Forelimb muscle (tissue), 1 donor: ENCODE data around the gene ADH7. TPM values are rescaled to one million over a fixed set of nuclear protein-coding genes. Genes with fewer than 3 reads are reported as not detected.
"Not testable (repeated sequence)": the region's sequence is repeated elsewhere in the genome, so short reads cannot be mapped to it uniquely, and the experiment has no call there.

ENCODE experiments used
- DNase-seq: peaks from one replicate; pipeline ENCODE4 v3.0.0-alpha.2; 2013; ENCODE audit warnings: low read depth
- polyA plus RNA-seq: library from polyadenylated mRNA; unstranded; fragments of 120-200 nt; gene quantifications from one replicate; pipeline ENCODE4 v1.2.1, GENCODE V29; 2013; ENCODE audit not compliant: insufficient read length

ADH7 gene
- polyA plus RNA-seq, 1 donor = not detected

- not testable (repeated sequence) for DNase-seq
Observed at GRCh38 chr4:99415762-99416161, 19.4 kb downstream of the ADH7 start.

- DNase-seq = not testable (repeated sequence)
Observed at GRCh38 chr4:99414902-99415301, 20.2 kb downstream of the ADH7 start.

GRCh38 chr4:99414401-99414800, 20.7 kb downstream of the ADH7 start:
- DNase-seq = no peak

- DNase-seq = no peak
Observed at GRCh38 chr4:99413140-99413539, 22.0 kb downstream of the ADH7 start.

- no peak for DNase-seq
Observed at GRCh38 chr4:99411041-99411440, 24.1 kb downstream of the ADH7 start.

GRCh38 chr4:99410075-99410474, 25.1 kb downstream of the ADH7 start:
- DNase-seq = no peak

- no peak for DNase-seq
Observed at GRCh38 chr4:99408346-99408745, 26.8 kb downstream of the ADH7 start.

GRCh38 chr4:99405433-99406115, 29.6 kb downstream of the ADH7 start:
- DNase-seq = peak; percentile 81

GRCh38 chr4:99404595-99405287, 30.4 kb downstream of the ADH7 start:
- no peak for DNase-seq

GRCh38 chr4:99403380-99404184, 31.6 kb downstream of the ADH7 start:
- DNase-seq = no peak

- no peak for DNase-seq
Observed at GRCh38 chr4:99402765-99403164, 32.4 kb downstream of the ADH7 start.

GRCh38 chr4:99400831-99401230, 34.3 kb downstream of the ADH7 start:
- no peak for DNase-seq

- DNase-seq = no peak
Observed at GRCh38 chr4:99399017-99399416, 36.1 kb downstream of the ADH7 start.

- DNase-seq = no peak
Observed at GRCh38 chr4:99395595-99396364, 39.4 kb downstream of the ADH7 start.

- no peak for DNase-seq
Observed at GRCh38 chr4:99394896-99395295, 40.2 kb downstream of the ADH7 start.

- no peak for DNase-seq
Observed at GRCh38 chr4:99390055-99390454, 45.1 kb downstream of the ADH7 start.

GRCh38 chr4:99389606-99390005, 45.5 kb downstream of the ADH7 start:
- DNase-seq = no peak

- peak; percentile 93 for DNase-seq
Observed at GRCh38 chr4:99383833-99384392, 51.2 kb downstream of the ADH7 start.

GRCh38 chr4:99383399-99383798, 51.7 kb downstream of the ADH7 start:
- DNase-seq = no peak

- no peak for DNase-seq
Observed at GRCh38 chr4:99382745-99383360, 52.3 kb downstream of the ADH7 start.

GRCh38 chr4:99381588-99382175, 53.5 kb downstream of the ADH7 start:
- no peak for DNase-seq
